ENCODE results near the gene MCU.
"Not testable (repeated sequence)": the region's sequence is repeated elsewhere in the genome, so short reads cannot be mapped to it uniquely, and the experiment has no call there.

Gene MCU

DNA sequence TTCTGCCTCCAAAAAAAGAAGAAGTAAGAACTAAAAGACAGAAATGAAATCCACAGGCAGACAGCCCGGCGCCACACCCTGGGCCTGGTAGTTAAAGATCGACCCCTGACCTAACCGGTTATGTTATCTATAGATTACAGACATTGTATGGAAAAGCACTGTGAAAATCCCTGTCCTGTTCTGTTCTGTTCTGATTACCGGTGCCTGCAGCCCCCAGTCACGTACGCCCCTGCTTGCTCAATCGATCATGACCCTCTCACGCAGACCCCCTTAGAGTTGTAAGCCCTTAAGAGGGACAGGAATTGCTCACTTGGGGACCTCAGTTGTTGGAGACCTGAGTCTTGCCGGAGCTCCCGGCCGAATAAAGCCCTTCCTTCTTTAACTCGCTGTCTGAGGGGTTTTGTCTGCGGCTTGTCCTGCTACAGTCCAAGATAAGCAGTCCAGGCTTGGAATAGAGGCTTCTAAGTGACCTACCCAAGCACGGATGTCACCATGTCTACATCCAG lies 212.1 kb downstream of the MCU start:
- not testable (repeated sequence) for DNase-seq (ENCODE audit: low read depth)

DNA sequence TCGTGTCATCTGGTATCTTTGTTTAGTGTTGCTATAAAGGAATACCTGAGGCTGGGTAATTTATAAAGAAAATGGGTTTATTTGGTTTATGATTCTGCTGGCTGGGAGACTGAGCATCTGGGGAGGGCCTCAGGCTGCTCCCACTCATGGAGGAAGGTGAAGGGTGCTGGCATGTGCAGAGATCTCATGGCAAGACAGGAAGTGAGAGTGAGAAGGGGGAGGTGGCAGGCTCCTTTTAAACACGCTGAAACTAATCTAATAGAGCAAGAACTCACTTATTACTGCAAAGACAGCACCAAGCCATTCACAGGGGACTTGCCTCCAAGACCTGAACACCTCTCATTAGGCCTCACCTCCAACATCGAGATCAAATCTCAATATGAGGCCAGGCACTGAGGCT lies 212.9 kb downstream of the MCU start:
- DNase-seq (ENCODE audit: low read depth) = no peak

GRCh38 chr10:72906446-72906845 lies 214.5 kb downstream of the MCU start:
- DNase-seq (ENCODE audit: low read depth) = no peak

DNA sequence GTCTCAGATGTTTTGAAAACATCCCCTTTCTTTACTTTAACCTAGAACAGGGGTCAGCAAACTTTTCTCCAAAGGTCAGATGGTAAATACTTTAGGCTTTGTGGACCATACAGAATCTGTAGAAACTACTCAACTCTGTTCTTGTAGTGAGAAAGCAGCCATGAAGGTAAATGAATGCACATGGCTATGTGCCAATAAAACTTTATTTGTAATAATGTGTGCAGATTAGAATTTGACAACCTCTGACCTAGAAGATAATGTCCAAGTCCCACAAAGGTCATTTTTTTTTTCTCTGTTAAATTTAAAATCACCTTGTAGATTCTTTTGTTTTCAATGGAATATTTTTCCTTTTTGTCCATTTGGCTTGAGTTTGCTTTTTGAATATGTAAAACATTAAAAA lies 218.8 kb downstream of the MCU start:
- DNase-seq (ENCODE audit: low read depth) = no peak

- no peak for DNase-seq (ENCODE audit: low read depth)
These were observed 219.8 kb downstream of the MCU start for GRCh38 chr10:72911758-72912157.

DNA sequence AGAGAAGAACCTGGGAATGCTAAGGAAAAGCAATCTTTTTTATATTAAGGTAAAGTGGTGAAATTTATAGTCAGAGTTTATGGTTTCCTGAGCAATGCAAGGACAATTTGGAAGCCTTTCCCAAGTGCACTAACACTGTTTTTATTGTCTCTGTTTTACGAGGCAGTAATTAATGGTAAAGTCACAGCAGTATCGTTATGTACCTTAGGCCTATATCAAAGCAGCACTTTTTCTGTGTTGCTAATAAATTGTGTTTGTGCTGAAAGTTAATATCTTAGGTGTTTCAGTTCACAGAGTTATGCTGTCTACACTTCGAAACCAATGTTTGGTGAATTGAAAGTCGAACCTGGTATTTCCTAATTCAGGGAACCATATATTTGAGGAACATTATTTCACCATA lies 220.8 kb downstream of the MCU start:
- no peak for DNase-seq (ENCODE audit: low read depth)

DNA sequence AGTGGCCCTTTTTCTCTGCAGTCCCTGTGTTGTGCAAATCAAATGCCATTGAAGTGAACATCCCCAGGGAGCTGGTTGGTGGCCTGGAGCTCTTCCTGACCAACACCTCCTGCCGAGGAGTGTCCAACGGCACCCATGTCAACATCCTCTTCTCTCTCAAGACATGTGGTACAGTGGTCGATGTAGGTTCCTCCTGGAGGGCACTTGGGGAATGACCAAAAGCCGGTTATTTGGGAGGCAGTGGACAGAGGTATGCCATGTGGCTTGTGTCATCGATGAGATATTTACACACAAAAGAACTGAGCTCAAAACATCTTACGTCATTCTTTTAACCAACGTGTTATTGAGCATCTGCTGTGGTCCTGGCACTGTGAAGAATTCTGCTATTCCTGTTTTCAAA lies 221.3 kb downstream of the MCU start:
- DNase-seq (ENCODE audit: low read depth) = no peak

GRCh38 chr10:72917201-72917600 lies 225.3 kb downstream of the MCU start:
- DNase-seq (ENCODE audit: low read depth) = peak; percentile 3

DNA sequence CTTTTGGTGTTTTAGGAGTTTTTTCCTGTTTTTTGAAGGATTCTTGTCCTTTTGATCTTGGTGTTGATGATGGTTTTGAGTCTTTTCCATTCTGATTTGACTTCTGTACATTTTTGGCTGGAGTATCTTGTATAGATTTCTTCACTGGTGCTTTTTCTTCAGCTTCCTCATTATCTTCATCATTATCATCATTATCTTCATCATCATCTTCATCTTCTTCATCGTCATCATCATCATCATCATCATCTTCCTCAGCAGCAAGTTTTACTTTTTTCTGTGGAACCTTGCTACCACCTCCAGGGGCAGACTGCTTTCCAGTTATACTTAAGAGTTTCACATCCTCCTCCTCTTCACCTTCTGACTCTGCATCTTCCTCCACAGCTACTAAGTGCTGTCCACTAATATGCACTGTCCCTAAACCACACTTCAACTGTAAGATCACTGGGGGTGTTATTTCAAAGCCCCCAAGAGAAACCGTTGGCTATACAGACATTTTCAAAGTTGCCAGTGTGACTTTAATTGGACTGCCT lies 225.9 kb downstream of the MCU start:
- DNase-seq (ENCODE audit: low read depth) = not testable (repeated sequence)

DNA sequence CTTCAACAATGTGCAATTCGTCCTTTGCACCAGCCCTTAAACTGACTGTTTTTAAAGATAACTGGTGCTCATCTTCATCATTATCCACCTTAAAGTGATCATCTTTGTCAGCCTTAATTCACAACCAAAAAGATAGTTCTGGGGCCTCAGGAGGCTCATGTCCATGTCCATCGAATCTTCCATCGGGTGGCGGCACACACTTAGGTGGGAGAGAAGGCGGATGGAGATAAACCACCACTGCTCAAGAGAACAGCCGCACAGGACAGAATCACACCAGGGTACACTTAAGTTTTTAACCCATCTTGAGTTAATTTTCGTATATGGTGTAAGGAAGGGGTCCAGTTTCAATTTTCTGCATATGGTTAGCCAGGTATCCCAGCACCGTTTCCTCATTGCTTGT lies 226.4 kb downstream of the MCU start:
- DNase-seq (ENCODE audit: low read depth) = no peak

- not testable (repeated sequence) for DNase-seq (ENCODE audit: low read depth)
These were observed 229.3 kb downstream of the MCU start for GRCh38 chr10:72921147-72921683.

GRCh38 chr10:72924351-72924750 lies 232.4 kb downstream of the MCU start:
- no peak for DNase-seq (ENCODE audit: low read depth)

- DNase-seq (ENCODE audit: low read depth) = no peak
These were observed 234.1 kb downstream of the MCU start for GRCh38 chr10:72925951-72926465.

DNA sequence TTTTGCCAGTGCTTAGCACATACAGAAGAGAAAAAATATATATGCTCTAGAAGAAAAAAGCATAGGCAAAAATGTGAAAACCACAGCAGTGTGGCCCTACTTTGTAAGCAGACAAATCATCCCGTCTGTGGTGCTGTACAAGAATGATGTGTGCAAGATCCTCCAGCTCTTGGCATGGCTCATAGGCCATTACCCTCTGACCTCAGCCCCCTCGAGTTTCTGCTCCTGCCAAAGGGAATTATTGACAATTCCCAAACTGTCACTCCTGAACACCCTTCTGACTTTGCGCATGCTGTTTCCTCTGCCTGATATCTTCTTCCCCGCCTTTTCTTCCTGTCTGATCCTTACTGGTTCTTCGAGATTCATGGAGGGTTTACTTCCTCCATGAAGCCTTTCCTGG lies 235.5 kb downstream of the MCU start:
- DNase-seq (ENCODE audit: low read depth) = no peak

- DNase-seq (ENCODE audit: low read depth) = no peak
These were observed 236.9 kb downstream of the MCU start for GRCh38 chr10:72928798-72929197.

- DNase-seq (ENCODE audit: low read depth) = no peak
These were observed 238.3 kb downstream of the MCU start for GRCh38 chr10:72930276-72930675.

GRCh38 chr10:72932259-72933015 lies 240.5 kb downstream of the MCU start:
- no peak for DNase-seq (ENCODE audit: low read depth)

GRCh38 chr10:72935361-72935760 lies 243.4 kb downstream of the MCU start:
- no peak for DNase-seq (ENCODE audit: low read depth)
